ENCODE data around the gene KCNK16.

DNA sequence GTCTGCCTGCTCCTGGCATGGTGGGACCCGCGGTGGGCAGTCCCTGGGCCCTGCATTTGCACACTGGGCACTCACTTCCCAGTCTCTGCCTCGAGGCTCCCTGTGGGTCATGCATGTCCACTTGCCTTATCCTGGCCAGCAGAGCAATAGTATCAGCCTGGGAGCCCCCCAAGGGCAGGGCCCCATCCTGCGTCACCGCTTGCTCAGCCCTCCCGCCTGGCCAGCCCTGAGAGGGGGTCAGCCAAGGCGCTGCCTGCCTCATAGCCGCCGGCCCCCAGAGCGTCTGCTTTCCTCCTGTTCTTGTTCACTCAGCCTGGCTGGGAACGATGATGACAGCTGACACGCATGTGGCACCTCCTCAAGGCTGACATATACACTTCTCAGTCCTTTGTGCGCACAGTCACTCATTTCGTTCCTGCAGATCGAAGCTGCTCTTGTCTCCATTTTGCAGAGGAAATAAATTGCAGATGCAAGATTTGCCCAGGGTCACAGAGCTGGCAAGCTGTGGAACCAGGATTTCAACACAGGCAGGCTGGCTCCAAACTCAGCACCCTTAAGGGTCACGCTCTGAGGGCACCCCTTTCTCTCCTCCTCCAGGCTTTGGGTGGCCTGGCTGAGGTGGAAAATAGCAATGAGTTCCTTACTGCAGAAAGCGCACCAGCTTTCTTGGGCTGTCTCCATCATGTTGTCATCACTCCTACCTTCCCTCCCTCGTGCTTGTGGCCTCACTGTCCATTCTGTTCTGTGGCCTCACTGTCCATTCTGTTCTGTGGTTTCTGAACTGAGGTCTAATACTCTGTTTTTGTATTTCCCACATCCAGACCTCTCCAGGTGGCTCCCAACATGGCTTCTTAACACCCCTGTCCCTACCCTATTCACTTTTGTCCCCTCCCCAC lies 25.5 kb downstream of the KCNK16 start:
- TF ChIP-seq, protein P1, sequence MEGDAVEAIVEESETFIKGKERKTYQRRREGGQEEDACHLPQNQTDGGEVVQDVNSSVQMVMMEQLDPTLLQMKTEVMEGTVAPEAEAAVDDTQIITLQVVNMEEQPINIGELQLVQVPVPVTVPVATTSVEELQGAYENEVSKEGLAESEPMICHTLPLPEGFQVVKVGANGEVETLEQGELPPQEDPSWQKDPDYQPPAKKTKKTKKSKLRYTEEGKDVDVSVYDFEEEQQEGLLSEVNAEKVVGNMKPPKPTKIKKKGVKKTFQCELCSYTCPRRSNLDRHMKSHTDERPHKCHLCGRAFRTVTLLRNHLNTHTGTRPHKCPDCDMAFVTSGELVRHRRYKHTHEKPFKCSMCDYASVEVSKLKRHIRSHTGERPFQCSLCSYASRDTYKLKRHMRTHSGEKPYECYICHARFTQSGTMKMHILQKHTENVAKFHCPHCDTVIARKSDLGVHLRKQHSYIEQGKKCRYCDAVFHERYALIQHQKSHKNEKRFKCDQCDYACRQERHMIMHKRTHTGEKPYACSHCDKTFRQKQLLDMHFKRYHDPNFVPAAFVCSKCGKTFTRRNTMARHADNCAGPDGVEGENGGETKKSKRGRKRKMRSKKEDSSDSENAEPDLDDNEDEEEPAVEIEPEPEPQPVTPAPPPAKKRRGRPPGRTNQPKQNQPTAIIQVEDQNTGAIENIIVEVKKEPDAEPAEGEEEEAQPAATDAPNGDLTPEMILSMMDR (IDR thresholded peaks at IDR 0.05) = no peak
- no peak for TF ChIP-seq POLR2A (IDR thresholded peaks at IDR 0.05)
